ENCODE results near the gene BAG1.

BAG1 gene

GRCh38 chr9:33304362-33304761 is 39.9 kb upstream of the BAG1 start:
- no peak overlapping the region for H4K8ac ChIP-seq (ENCODE audit: low read depth, low read length)
- no peak overlapping the region for H2BK5ac ChIP-seq (ENCODE audit: low read length)
- H3K56ac ChIP-seq (ENCODE audit: low read length), result no peak overlapping the region
- H3K27me3 ChIP-seq (ENCODE audit: insufficient read depth, low read length, poor library complexity), result no peaks in the 10 kb centered on the region
- WGBS (ENCODE audit: extremely low coverage, insufficient coverage, low lambda C conversion rate), result no CpG with 5 or more reads among the region's 1 CpG
- H2BK15ac ChIP-seq (replicated peaks; ENCODE audit: low read depth), result no peak overlapping the region
- peaks cover 13% of the 10 kb centered on the region for H3K36me3 ChIP-seq (ENCODE audit: control insufficient read depth, insufficient read depth, low read length)
- no peak overlapping the region for H4K5ac ChIP-seq (ENCODE audit: low read length)
- no peak overlapping the region for H3K4ac ChIP-seq (ENCODE audit: low read depth, low read length)
- H3K4me3 ChIP-seq (ENCODE audit: low read length), result no peak overlapping the region
- no peak for DNase-seq
- no peak overlapping the region for H3K23ac ChIP-seq (ENCODE audit: low read length)
- H3K27ac ChIP-seq (ENCODE audit: low read depth, low read length), result no peak overlapping the region
- H3K18ac ChIP-seq (ENCODE audit: low read length), result no peak overlapping the region
- no peak overlapping the region for H2BK120ac ChIP-seq (ENCODE audit: low read depth, low read length)
- H3K9ac ChIP-seq (ENCODE audit: low read length), result no peak overlapping the region
- peaks cover 2% of the 10 kb centered on the region for H3K79me1 ChIP-seq (ENCODE audit: low read length)
- H3K4me2 ChIP-seq (ENCODE audit: low read length), result no peak overlapping the region
- H3K79me2 ChIP-seq (ENCODE audit: control insufficient read depth, insufficient read depth, low read length), result no peaks in the 10 kb centered on the region
- no peaks in the 10 kb centered on the region for H3K4me1 ChIP-seq (ENCODE audit: control insufficient read depth, low read depth, low read length)
- H2AK5ac ChIP-seq (ENCODE audit: low read length), result no peak overlapping the region

- Histone ChIP-seq H3K79me2 (ENCODE audit: control insufficient read depth, insufficient read depth, low read length) (peaks cover 8% of the 10 kb centered on the region), H3K23ac (ENCODE audit: low read length) (no peak overlapping the region), H3K4ac (ENCODE audit: low read depth, low read length) (no peak overlapping the region), H3K4me2 (ENCODE audit: low read length) (no peak overlapping the region), H2BK120ac (ENCODE audit: low read depth, low read length) (no peak overlapping the region), H3K27me3 (ENCODE audit: insufficient read depth, low read length, poor library complexity) (no peaks in the 10 kb centered on the region), H3K4me3 (ENCODE audit: low read length) (no peak overlapping the region), H3K79me1 (ENCODE audit: low read length) (peaks cover 7% of the 10 kb centered on the region), H3K4me1 (ENCODE audit: control insufficient read depth, low read depth, low read length) (no peaks in the 10 kb centered on the region), H3K27ac (ENCODE audit: low read depth, low read length) (no peak overlapping the region), H3K9ac (ENCODE audit: low read length) (no peak overlapping the region), H3K36me3 (ENCODE audit: control insufficient read depth, insufficient read depth, low read length) (peaks cover 3% of the 10 kb centered on the region), H2AK5ac (ENCODE audit: low read length) (no peak overlapping the region), H4K5ac (ENCODE audit: low read length) (no peak overlapping the region), H4K8ac (ENCODE audit: low read depth, low read length) (no peak overlapping the region), H2BK15ac (replicated peaks; ENCODE audit: low read depth) (no peak overlapping the region), H2BK5ac (ENCODE audit: low read length) (no peak overlapping the region), H3K56ac (ENCODE audit: low read length) (no peak overlapping the region), H3K18ac (ENCODE audit: low read length) (no peak overlapping the region)
- no CpG with 5 or more reads among the region's 2 CpGs for WGBS (ENCODE audit: extremely low coverage, insufficient coverage, low lambda C conversion rate)
- DNase-seq, result no peak
These were observed 36.0 kb upstream of the BAG1 start for GRCh38 chr9:33300546-33300945.

- Histone ChIP-seq H3K4me1 (ENCODE audit: control insufficient read depth, low read depth, low read length) (no peaks in the 10 kb centered on the region), H3K27ac (ENCODE audit: low read depth, low read length) (no peak overlapping the region)
These were observed 32.9 kb upstream of the BAG1 start for GRCh38 chr9:33297432-33297831.

GRCh38 chr9:33295571-33295970 is 31.1 kb upstream of the BAG1 start:
- Histone ChIP-seq H4K5ac (ENCODE audit: low read length) (no peak overlapping the region), H2BK120ac (ENCODE audit: low read depth, low read length) (no peak overlapping the region), H2BK15ac (replicated peaks; ENCODE audit: low read depth) (no peak overlapping the region), H4K8ac (ENCODE audit: low read depth, low read length) (no peak overlapping the region), H3K4me1 (ENCODE audit: control insufficient read depth, low read depth, low read length) (no peaks in the 10 kb centered on the region), H3K4me3 (ENCODE audit: low read length) (no peak overlapping the region), H3K4ac (ENCODE audit: low read depth, low read length) (no peak overlapping the region), H3K79me2 (ENCODE audit: control insufficient read depth, insufficient read depth, low read length) (peaks cover 46% of the 10 kb centered on the region), H3K9ac (ENCODE audit: low read length) (no peak overlapping the region), H2AK5ac (ENCODE audit: low read length) (no peak overlapping the region), H3K18ac (ENCODE audit: low read length) (no peak overlapping the region), H3K56ac (ENCODE audit: low read length) (no peak overlapping the region), H3K36me3 (ENCODE audit: control insufficient read depth, insufficient read depth, low read length) (peaks cover 9% of the 10 kb centered on the region), H3K27ac (ENCODE audit: low read depth, low read length) (no peak overlapping the region), H3K4me2 (ENCODE audit: low read length) (no peak overlapping the region), H3K23ac (ENCODE audit: low read length) (no peak overlapping the region), H3K79me1 (ENCODE audit: low read length) (peaks cover 27% of the 10 kb centered on the region), H3K27me3 (ENCODE audit: insufficient read depth, low read length, poor library complexity) (no peaks in the 10 kb centered on the region), H2BK5ac (ENCODE audit: low read length) (no peak overlapping the region)
- no CpG with 5 or more reads among the region's 2 CpGs for WGBS (ENCODE audit: extremely low coverage, insufficient coverage, low lambda C conversion rate)
- no peak for DNase-seq

More at GRCh38 chr9:33297432-33297831, 32.9 kb upstream of the BAG1 start:
- H3K27me3 ChIP-seq (ENCODE audit: insufficient read depth, low read length, poor library complexity), result no peaks in the 10 kb centered on the region
- H4K5ac ChIP-seq (ENCODE audit: low read length), result no peak overlapping the region
- H3K56ac ChIP-seq (ENCODE audit: low read length), result no peak overlapping the region
- H2BK15ac ChIP-seq (replicated peaks; ENCODE audit: low read depth), result no peak overlapping the region
- no peak overlapping the region for H3K18ac ChIP-seq (ENCODE audit: low read length)
- no peak overlapping the region for H2BK120ac ChIP-seq (ENCODE audit: low read depth, low read length)
- WGBS (ENCODE audit: extremely low coverage, insufficient coverage, low lambda C conversion rate), result no CpG with 5 or more reads among the region's 1 CpG
- H2BK5ac ChIP-seq (ENCODE audit: low read length), result no peak overlapping the region
- H3K4me2 ChIP-seq (ENCODE audit: low read length), result no peak overlapping the region
- peaks cover 21% of the 10 kb centered on the region for H3K79me1 ChIP-seq (ENCODE audit: low read length)
- no peak for DNase-seq
- peaks cover 8% of the 10 kb centered on the region for H3K36me3 ChIP-seq (ENCODE audit: control insufficient read depth, insufficient read depth, low read length)
- no peak overlapping the region for H3K9ac ChIP-seq (ENCODE audit: low read length)
- H3K4ac ChIP-seq (ENCODE audit: low read depth, low read length), result no peak overlapping the region
- H3K23ac ChIP-seq (ENCODE audit: low read length), result no peak overlapping the region
- H4K8ac ChIP-seq (ENCODE audit: low read depth, low read length), result no peak overlapping the region
- H3K4me3 ChIP-seq (ENCODE audit: low read length), result no peak overlapping the region
- no peak overlapping the region for H2AK5ac ChIP-seq (ENCODE audit: low read length)
- H3K79me2 ChIP-seq (ENCODE audit: control insufficient read depth, insufficient read depth, low read length), result peaks cover 30% of the 10 kb centered on the region

GRCh38 chr9:33294670-33295432 is 30.3 kb upstream of the BAG1 start:
- no peaks in the 10 kb centered on the region for H3K27me3 ChIP-seq (ENCODE audit: insufficient read depth, low read length, poor library complexity)
- no peak overlapping the region for H2AK5ac ChIP-seq (ENCODE audit: low read length)
- H2BK15ac ChIP-seq (replicated peaks; ENCODE audit: low read depth), result no peak overlapping the region
- DNase-seq, result no peak
- no peak overlapping the region for H3K4me3 ChIP-seq (ENCODE audit: low read length)
- no peak overlapping the region for H4K8ac ChIP-seq (ENCODE audit: low read depth, low read length)
- H3K9ac ChIP-seq (ENCODE audit: low read length), result no peak overlapping the region
- no peak overlapping the region for H4K5ac ChIP-seq (ENCODE audit: low read length)
- H3K56ac ChIP-seq (ENCODE audit: low read length), result no peak overlapping the region
- no peak overlapping the region for H3K18ac ChIP-seq (ENCODE audit: low read length)
- H3K36me3 ChIP-seq (ENCODE audit: control insufficient read depth, insufficient read depth, low read length), result peaks cover 9% of the 10 kb centered on the region
- peaks cover 47% of the 10 kb centered on the region for H3K79me2 ChIP-seq (ENCODE audit: control insufficient read depth, insufficient read depth, low read length)
- H3K4me1 ChIP-seq (ENCODE audit: control insufficient read depth, low read depth, low read length), result no peaks in the 10 kb centered on the region
- H2BK5ac ChIP-seq (ENCODE audit: low read length), result no peak overlapping the region
- H3K4ac ChIP-seq (ENCODE audit: low read depth, low read length), result no peak overlapping the region
- no peak overlapping the region for H3K27ac ChIP-seq (ENCODE audit: low read depth, low read length)
- H3K79me1 ChIP-seq (ENCODE audit: low read length), result peaks cover 26% of the 10 kb centered on the region
- WGBS (ENCODE audit: extremely low coverage, insufficient coverage, low lambda C conversion rate), result no CpG with 5 or more reads among the region's 12 CpGs
- H3K23ac ChIP-seq (ENCODE audit: low read length), result no peak overlapping the region
- H3K4me2 ChIP-seq (ENCODE audit: low read length), result no peak overlapping the region
- no peak overlapping the region for H2BK120ac ChIP-seq (ENCODE audit: low read depth, low read length)

GRCh38 chr9:33293782-33294181 is 29.3 kb upstream of the BAG1 start:
- no peak overlapping the region for H3K9ac ChIP-seq (ENCODE audit: low read length)
- no peak overlapping the region for H3K27ac ChIP-seq (ENCODE audit: low read depth, low read length)
- peaks cover 9% of the 10 kb centered on the region for H3K36me3 ChIP-seq (ENCODE audit: control insufficient read depth, insufficient read depth, low read length)
- no peak overlapping the region for H2BK15ac ChIP-seq (replicated peaks; ENCODE audit: low read depth)
- DNase-seq, result no peak
- H3K4me2 ChIP-seq (ENCODE audit: low read length), result no peak overlapping the region
- no peak overlapping the region for H4K8ac ChIP-seq (ENCODE audit: low read depth, low read length)
- no peak overlapping the region for H3K4ac ChIP-seq (ENCODE audit: low read depth, low read length)
- H3K79me1 ChIP-seq (ENCODE audit: low read length), result peaks cover 26% of the 10 kb centered on the region
- no peaks in the 10 kb centered on the region for H3K4me1 ChIP-seq (ENCODE audit: control insufficient read depth, low read depth, low read length)
- no peak overlapping the region for H2AK5ac ChIP-seq (ENCODE audit: low read length)
- H3K79me2 ChIP-seq (ENCODE audit: control insufficient read depth, insufficient read depth, low read length), result peaks cover 47% of the 10 kb centered on the region
- H2BK120ac ChIP-seq (ENCODE audit: low read depth, low read length), result no peak overlapping the region
- no peak overlapping the region for H3K18ac ChIP-seq (ENCODE audit: low read length)
- no peak overlapping the region for H3K4me3 ChIP-seq (ENCODE audit: low read length)
- WGBS (ENCODE audit: extremely low coverage, insufficient coverage, low lambda C conversion rate), result no CpG with 5 or more reads among the region's 2 CpGs
- no peaks in the 10 kb centered on the region for H3K27me3 ChIP-seq (ENCODE audit: insufficient read depth, low read length, poor library complexity)
- H4K5ac ChIP-seq (ENCODE audit: low read length), result no peak overlapping the region
- H2BK5ac ChIP-seq (ENCODE audit: low read length), result no peak overlapping the region
- H3K56ac ChIP-seq (ENCODE audit: low read length), result no peak overlapping the region
- no peak overlapping the region for H3K23ac ChIP-seq (ENCODE audit: low read length)
